ENCODE data around the gene POMT1.

POMT1 gene

GRCh38 chr9:131500939-131501541 lies 1.7 kb upstream of the POMT1 start (continued):
- TF ChIP-seq, protein P1, sequence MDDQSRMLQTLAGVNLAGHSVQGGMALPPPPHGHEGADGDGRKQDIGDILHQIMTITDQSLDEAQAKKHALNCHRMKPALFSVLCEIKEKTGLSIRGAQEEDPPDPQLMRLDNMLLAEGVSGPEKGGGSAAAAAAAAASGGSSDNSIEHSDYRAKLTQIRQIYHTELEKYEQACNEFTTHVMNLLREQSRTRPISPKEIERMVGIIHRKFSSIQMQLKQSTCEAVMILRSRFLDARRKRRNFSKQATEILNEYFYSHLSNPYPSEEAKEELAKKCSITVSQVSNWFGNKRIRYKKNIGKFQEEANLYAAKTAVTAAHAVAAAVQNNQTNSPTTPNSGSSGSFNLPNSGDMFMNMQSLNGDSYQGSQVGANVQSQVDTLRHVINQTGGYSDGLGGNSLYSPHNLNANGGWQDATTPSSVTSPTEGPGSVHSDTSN (CRISPR knock-in tag; IDR thresholded peaks at IDR 0.05) = no peak
- TF ChIP-seq ZNF416 (tag by site-specific recombination; IDR thresholded peaks at IDR 0.05) (no peak), ZNF16 (tag by site-specific recombination; IDR thresholded peaks at IDR 0.05; ENCODE audit: low read depth) (no peak), ZNF629 (tag by site-specific recombination; IDR thresholded peaks at IDR 0.05) (peak; percentile 64), ZNF561 (tag by site-specific recombination; IDR thresholded peaks at IDR 0.05; ENCODE audit: borderline replicate concordance) (no peak), SCRT1 (tag by site-specific recombination; IDR thresholded peaks at IDR 0.05; ENCODE audit: borderline replicate concordance) (no peak), ZNF112 (tag by site-specific recombination; IDR thresholded peaks at IDR 0.05) (no peak), ZNF157 (tag by site-specific recombination; IDR thresholded peaks at IDR 0.05) (no peak), ZFP37 (tag by site-specific recombination; IDR thresholded peaks at IDR 0.05) (no peak; the same call in 1 of the 2 replicates), ZNF274 (IDR thresholded peaks at IDR 0.05; ENCODE audit: low read length) (no peak), ZNF274 (tag by site-specific recombination; IDR thresholded peaks at IDR 0.05; ENCODE audit: borderline replicate concordance) (no peak), GLIS2 (tag by site-specific recombination; IDR thresholded peaks at IDR 0.05) (no peak), WT1 (tag by site-specific recombination; IDR thresholded peaks at IDR 0.05) (peak; percentile 66), GLI2 (tag by site-specific recombination; IDR thresholded peaks at IDR 0.05; ENCODE audit: borderline replicate concordance, low read depth) (no peak), ZNF701 (tag by site-specific recombination; IDR thresholded peaks at IDR 0.05) (no peak), PRDM1 (tag by site-specific recombination; IDR thresholded peaks at IDR 0.05) (no peak), ZFP3 (tag by site-specific recombination; IDR thresholded peaks at IDR 0.05; ENCODE audit: low read depth) (no peak), ZBTB6 (tag by site-specific recombination; IDR thresholded peaks at IDR 0.05) (no peak), ZNF513 (tag by site-specific recombination; IDR thresholded peaks at IDR 0.05) (no peak), ZNF510 (tag by site-specific recombination; IDR thresholded peaks at IDR 0.05; ENCODE audit: insufficient replicate concordance) (no peak), ZNF169 (tag by site-specific recombination; IDR thresholded peaks at IDR 0.05) (no peak), ZNF501 (tag by site-specific recombination; IDR thresholded peaks at IDR 0.05) (no peak), SCRT2 (tag by site-specific recombination; IDR thresholded peaks at IDR 0.05) (no peak; the same call in 1 of the 2 replicates), ZNF529 (tag by site-specific recombination; IDR thresholded peaks at IDR 0.05; ENCODE audit: insufficient replicate concordance) (no peak), ZNF426 (tag by site-specific recombination; IDR thresholded peaks at IDR 0.05) (no peak), YY1 (tag by site-specific recombination; IDR thresholded peaks at IDR 0.05) (no peak), ZNF140 (tag by site-specific recombination; IDR thresholded peaks at IDR 0.05) (no peak), FEZF1 (tag by site-specific recombination; IDR thresholded peaks at IDR 0.05) (peak; percentile 50), PRDM10 (tag by site-specific recombination; IDR thresholded peaks at IDR 0.05) (peak; percentile 68)
- TF ChIP-seq, protein P2, sequence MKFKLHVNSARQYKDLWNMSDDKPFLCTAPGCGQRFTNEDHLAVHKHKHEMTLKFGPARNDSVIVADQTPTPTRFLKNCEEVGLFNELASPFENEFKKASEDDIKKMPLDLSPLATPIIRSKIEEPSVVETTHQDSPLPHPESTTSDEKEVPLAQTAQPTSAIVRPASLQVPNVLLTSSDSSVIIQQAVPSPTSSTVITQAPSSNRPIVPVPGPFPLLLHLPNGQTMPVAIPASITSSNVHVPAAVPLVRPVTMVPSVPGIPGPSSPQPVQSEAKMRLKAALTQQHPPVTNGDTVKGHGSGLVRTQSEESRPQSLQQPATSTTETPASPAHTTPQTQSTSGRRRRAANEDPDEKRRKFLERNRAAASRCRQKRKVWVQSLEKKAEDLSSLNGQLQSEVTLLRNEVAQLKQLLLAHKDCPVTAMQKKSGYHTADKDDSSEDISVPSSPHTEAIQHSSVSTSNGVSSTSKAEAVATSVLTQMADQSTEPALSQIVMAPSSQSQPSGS (tag by site-specific recombination; IDR thresholded peaks at IDR 0.05; ENCODE audit: low read depth) = no peak
- TF ChIP-seq, protein P3, sequence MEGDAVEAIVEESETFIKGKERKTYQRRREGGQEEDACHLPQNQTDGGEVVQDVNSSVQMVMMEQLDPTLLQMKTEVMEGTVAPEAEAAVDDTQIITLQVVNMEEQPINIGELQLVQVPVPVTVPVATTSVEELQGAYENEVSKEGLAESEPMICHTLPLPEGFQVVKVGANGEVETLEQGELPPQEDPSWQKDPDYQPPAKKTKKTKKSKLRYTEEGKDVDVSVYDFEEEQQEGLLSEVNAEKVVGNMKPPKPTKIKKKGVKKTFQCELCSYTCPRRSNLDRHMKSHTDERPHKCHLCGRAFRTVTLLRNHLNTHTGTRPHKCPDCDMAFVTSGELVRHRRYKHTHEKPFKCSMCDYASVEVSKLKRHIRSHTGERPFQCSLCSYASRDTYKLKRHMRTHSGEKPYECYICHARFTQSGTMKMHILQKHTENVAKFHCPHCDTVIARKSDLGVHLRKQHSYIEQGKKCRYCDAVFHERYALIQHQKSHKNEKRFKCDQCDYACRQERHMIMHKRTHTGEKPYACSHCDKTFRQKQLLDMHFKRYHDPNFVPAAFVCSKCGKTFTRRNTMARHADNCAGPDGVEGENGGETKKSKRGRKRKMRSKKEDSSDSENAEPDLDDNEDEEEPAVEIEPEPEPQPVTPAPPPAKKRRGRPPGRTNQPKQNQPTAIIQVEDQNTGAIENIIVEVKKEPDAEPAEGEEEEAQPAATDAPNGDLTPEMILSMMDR (tag by site-specific recombination; IDR thresholded peaks at IDR 0.05) = no peak
